Jurkat, Clone E6-1 (cell line): Measurements from ENCODE around the gene ALPG.
"Not testable (repeated sequence)": the region's sequence is repeated elsewhere in the genome, so short reads cannot be mapped to it uniquely, and the experiment has no call there.

Experiments
- DNase-seq: peaks from one replicate; pipeline ENCODE4 v3.0.0-alpha.2; 2011; ENCODE audit warnings: low read depth, low spot score
- H3K4me3 ChIP-seq: 2 replicates; pipeline ENCODE4 v1.5.1; 2011; ENCODE audit warnings: mild to moderate bottlenecking, low read length, control low read depth, moderate library complexity

The ALPG gene

GRCh38 chr2:232448304-232448690, 41.7 kb downstream of the ALPG start:
- H3K4me3 ChIP-seq, result no peak overlapping the region
- DNase-seq, result peak; percentile 54

GRCh38 chr2:232449964-232450363, 43.3 kb downstream of the ALPG start:
- DNase-seq, result no peak
- no peak overlapping the region for H3K4me3 ChIP-seq

- not testable (repeated sequence) for DNase-seq, H3K4me3 ChIP-seq
Measured at GRCh38 chr2:232451645-232452044, 45.0 kb downstream of the ALPG start.

- DNase-seq, result no peak
- H3K4me3 ChIP-seq, result no peak overlapping the region
Measured at GRCh38 chr2:232454630-232455029, 48.0 kb downstream of the ALPG start.

GRCh38 chr2:232455426-232456255, 49.0 kb downstream of the ALPG start, which contains the start of gene ALPI:
TSS of gene ALPI (plus strand) at chr2:232456153. CDS start at chr2:232456200, 47 bp downstream.
- DNase-seq, result no peak
- H3K4me3 ChIP-seq, result no peak within 1 kb of the TSS

GRCh38 chr2:232456296-232457120, 49.9 kb downstream of the ALPG start:
- no peak for DNase-seq
- H3K4me3 ChIP-seq, result no peak overlapping the region

GRCh38 chr2:232457121-232458011, 50.7 kb downstream of the ALPG start:
- DNase-seq, result no peak
- H3K4me3 ChIP-seq, result no peak overlapping the region

GRCh38 chr2:232458051-232458660, 51.5 kb downstream of the ALPG start:
- no peak for DNase-seq
- H3K4me3 ChIP-seq, result no peak overlapping the region

GRCh38 chr2:232458661-232459418, 52.2 kb downstream of the ALPG start:
- no peak for DNase-seq
- no peak overlapping the region for H3K4me3 ChIP-seq

- no peak for DNase-seq
Measured at GRCh38 chr2:232459419-232460035, 52.9 kb downstream of the ALPG start.

GRCh38 chr2:232460171-232460570, 53.5 kb downstream of the ALPG start:
- no peak overlapping the region for H3K4me3 ChIP-seq
- DNase-seq, result no peak

More at GRCh38 chr2:232459419-232460035, 52.9 kb downstream of the ALPG start:
- no peak overlapping the region for H3K4me3 ChIP-seq
